ENCODE measurements around the gene GRIPAP1.

GRCh38 chrX:48974574-48974973, 27.5 kb downstream of the GRIPAP1 start:
- TF ChIP-seq CTCF (IDR thresholded peaks at IDR 0.05) (no peak), EP300 (IDR thresholded peaks at IDR 0.05) (no peak)
